Transverse colon (tissue), 4 donors: ENCODE results near the gene KIF7. TPM values are rescaled to one million over a fixed set of nuclear protein-coding genes. Genes with fewer than 3 reads are reported as not detected.

Experiments
- DNase-seq: peaks from one replicate; pipeline ENCODE4 v3.0.0-alpha.2; 2019
- H3K27ac ChIP-seq, 4 donors: fragments of 200-600 bp; sonication (generic); 2 replicates each; pipeline ENCODE4 v1.5.1; 2016 to 2018; ENCODE audit warnings: inconsistent platforms in 4 of 4
- H3K27me3 ChIP-seq: fragments of 200-600 bp; sonication (generic); 2 replicates; pipeline ENCODE4 v1.5.1; 2017; ENCODE audit warnings: inconsistent platforms
- H3K36me3 ChIP-seq, 4 donors: fragments of 200-600 bp; sonication (generic); 2 replicates each; pipeline ENCODE4 v1.5.1; 2017 to 2019; ENCODE audit warnings: inconsistent platforms in 4 of 4
- H3K4me1 ChIP-seq, 4 donors: fragments of 200-600 bp; sonication (generic); 2 replicates each; pipeline ENCODE4 v1.5.1; 2017 to 2020; ENCODE audit warnings: inconsistent platforms in 4 of 4
- H3K4me3 ChIP-seq, 4 donors: fragments of 200-600 bp; sonication (generic); 1 replicate in 1 of 4; 2 replicates in 3 of 4; pipeline versions ENCODE4 v1.5.1 to v1.6.1; 2017 to 2019; ENCODE audit warnings: inconsistent platforms in 4 of 4
- H3K9me3 ChIP-seq, 2 donors: fragments of 200-600 bp; sonication (generic); 2 replicates each; pipeline ENCODE4 v1.5.1; 2017 to 2019; ENCODE audit warnings: inconsistent platforms in 2 of 2
- CTCF ChIP-seq, 5 experiments: fragments of 200-600 bp in 3 of 5; fragments of 450-650 bp in 2 of 5; sonication (generic) in 3 of 5; IDR thresholded peaks; 1 replicate in 2 of 5; 2 replicates in 3 of 5; pipeline ENCODE4 v1.5.1; 2016 to 2017; ENCODE audit warnings: antibody characterized with exemption in 5 of 5, inconsistent platforms in 3 of 5, mild to moderate bottlenecking in 2 of 5, moderate library complexity in 1 of 5
- EP300 ChIP-seq: sonication (generic); formaldehyde crosslinking; IDR thresholded peaks from one replicate; pipeline ENCODE4 v1.6.1; 2017; ENCODE audit warnings: antibody characterized with exemption, low read depth
- POLR2A ChIP-seq: fragments of 450-650 bp; IDR thresholded peaks from one replicate; pipeline ENCODE4 v1.6.1; 2016; ENCODE audit warnings: antibody characterized with exemption, mild to moderate bottlenecking, moderate library complexity
- POLR2AphosphoS5 ChIP-seq, 3 donors: sonication (generic); formaldehyde crosslinking; IDR thresholded peaks; one replicate each; pipeline ENCODE4 v1.6.1; 2016; ENCODE audit warnings: antibody characterized with exemption in 3 of 3
- WGBS, 2 donors: methylation state at CpG; one replicate each; pipeline ENCODE4 v1.1.5; 2018; ENCODE audit warnings: low coverage in 1 of 2; 5-methylcytosine and 5-hydroxymethylcytosine counted together
- in situ Hi-C, 4 donors: fragments of 200-750 bp; cut with MboI; loops; one replicate each; pipeline versions ENCODE4 v1.15.0 to v1.15.1; 2017; ENCODE audit warnings: low sequenced_read_pairs in 3 of 4, low pct_ligation_motif_present in 1 of 4, low pct_unique_long_range_greater_than_20kb in 1 of 4
- intact Hi-C: fragments of 100-400 bp; cut with DNase I; formaldehyde crosslinking; loops from one replicate; pipeline ENCODE4 v1.15.1; 2023; ENCODE audit warnings: low total_unique reads
- total RNA-seq, 4 donors: library from RNA; depleted of rRNA; stranded (reverse); fragments of >200 nt; gene quantifications; one replicate each; pipeline ENCODE4 v1.1.0, GENCODE V29; 2016

KIF7 gene
- total RNA-seq, 4 donors from 2014 or later = 2.3 to 11.5 (median 5.4) TPM

- in situ Hi-C loops (no loop called here), intact Hi-C loops (no loop called here)
- H3K27me3 ChIP-seq = no peaks in the 10 kb centered on the region
- DNase-seq = no peak
- no peak overlapping the region for H3K4me3 ChIP-seq
- no peaks in the 10 kb centered on the region for H3K9me3 ChIP-seq
- H3K36me3 ChIP-seq = no peaks in the 10 kb centered on the region
- 58 to 68% methylated on average over 1 of the region's 1 CpG for WGBS, 2 donors
- no peaks in the 10 kb centered on the region for H3K4me1 ChIP-seq
- TF ChIP-seq POLR2AphosphoS5 (IDR thresholded peaks at IDR 0.05) (no peak), CTCF (IDR thresholded peaks at IDR 0.05) (no peak), EP300 (no peak), POLR2A (no peak)
- no peak overlapping the region for H3K27ac ChIP-seq
Observed at GRCh38 chr15:89623165-89623564, 32.1 kb downstream of the KIF7 start.

GRCh38 chr15:89621547-89621946 lies 33.7 kb downstream of the KIF7 start:
- H3K4me3 ChIP-seq = no peak overlapping the region
- no peak overlapping the region for H3K27ac ChIP-seq
- H3K4me1 ChIP-seq = no peaks in the 10 kb centered on the region
- no peak for DNase-seq
- peaks cover 0 to 2% (median 0%) of the 10 kb centered on the region in 4 donors for H3K36me3 ChIP-seq
- 74 to 88% methylated on average over 4 of the region's 4 CpGs for WGBS, 2 donors
- intact Hi-C loops (no loop called here), in situ Hi-C loops (no loop called here)
- no peaks in the 10 kb centered on the region for H3K27me3 ChIP-seq
- TF ChIP-seq CTCF (IDR thresholded peaks at IDR 0.05) (no peak), EP300 (no peak), POLR2AphosphoS5 (IDR thresholded peaks at IDR 0.05) (no peak), POLR2A (no peak)
- no peaks in the 10 kb centered on the region for H3K9me3 ChIP-seq

GRCh38 chr15:89616228-89616627 lies 39.0 kb downstream of the KIF7 start:
- Histone ChIP-seq H3K4me3 (no peak overlapping the region), H3K27ac (no peak overlapping the region), H3K4me1 (no peaks in the 10 kb centered on the region), H3K27me3 (no peaks in the 10 kb centered on the region), H3K9me3 (peaks cover 7 to 12% of the 10 kb centered on the region in 2 donors), H3K36me3 (peaks cover 0 to 11% (median 0%) of the 10 kb centered on the region in 4 donors)
- no peak for DNase-seq
- 91% methylated on average over 4 of the region's 4 CpGs; no CpG with 5 or more reads in 1 of the 2 donors for WGBS, 2 donors
- no peak for TF ChIP-seq EP300
- TF ChIP-seq CTCF (IDR thresholded peaks at IDR 0.05) = no peak
- no peak for TF ChIP-seq POLR2AphosphoS5 (IDR thresholded peaks at IDR 0.05)
- TF ChIP-seq POLR2A = no peak
- in situ Hi-C loops = no loop called here
- intact Hi-C loops = no loop called here

- H3K27me3 ChIP-seq = no peaks in the 10 kb centered on the region
- intact Hi-C loops (no loop called here), in situ Hi-C loops (no loop called here)
- H3K4me1 ChIP-seq = no peaks in the 10 kb centered on the region
- DNase-seq = no peak
- TF ChIP-seq EP300 = no peak
- no peak for TF ChIP-seq CTCF (IDR thresholded peaks at IDR 0.05)
- peaks cover 7 to 12% of the 10 kb centered on the region in 2 donors for H3K9me3 ChIP-seq
- H3K4me3 ChIP-seq = no peak overlapping the region
- H3K36me3 ChIP-seq = peaks cover 0 to 11% (median 0%) of the 10 kb centered on the region in 4 donors
- H3K27ac ChIP-seq = no peak overlapping the region
- 95 to 100% methylated on average over 1 of the region's 1 CpG for WGBS, 2 donors
Observed at GRCh38 chr15:89615135-89615534, 40.1 kb downstream of the KIF7 start.
